Endothelial cell of umbilical vein (primary cell): ENCODE measurements around the gene MOCOS. TPM values are rescaled to one million over a fixed set of nuclear protein-coding genes. Genes with fewer than 3 reads are reported as not detected.

Source experiments
- BruUV-seq: library from RNA; stranded (reverse); fragments of 400-500 nt; replicated peaks from 2 replicates; lab custom pipeline; 2021; lab: Mats Ljungman, UMichigan
- CTCF ChIA-PET: fragments of 300-600, 350-600 bp; sonication (Branson Sonifier 250); formaldehyde crosslinking; loops from one replicate; lab custom pipeline; 2021; ENCODE audit warnings: antibody characterized with exemption, inconsistent platforms; lab: Charles Lee
- POLR2A ChIA-PET: fragments of 300-600, 350-600 bp; sonication (Branson Sonifier 250); formaldehyde crosslinking; loops from one replicate; lab custom pipeline; 2021; ENCODE audit warnings: antibody characterized with exemption, inconsistent platforms; lab: Charles Lee
- DNase-seq: peaks from one replicate; pipeline ENCODE4 v3.0.0-alpha.2; 2011; ENCODE audit warnings: low read depth, low spot score
- FAIRE-seq: peaks from 2 replicates; lab custom pipeline; 2011; peaks lifted over from hg19 to GRCh38; lab: Jason Lieb, UNC
- H2AFZ ChIP-seq: 2 replicates; pipeline ENCODE4 v1.6.0; 2012; ENCODE audit warnings: low read depth, low read length, control low read depth, inconsistent platforms
- H3K27ac ChIP-seq: 2 replicates; pipeline ENCODE4 v1.5.1; 2011; ENCODE audit warnings: low read depth, mild to moderate bottlenecking, control low read depth, low read length, moderate library complexity; ENCODE audit not compliant: insufficient read depth
- H3K27me3 ChIP-seq, 2 experiments: 2 replicates each; pipeline versions ENCODE4 v1.6.0 to v1.6.1; 2011; ENCODE audit warnings: low read length in 2 of 2, mixed read lengths in 1 of 2; ENCODE audit not compliant: control insufficient read depth in 2 of 2, insufficient read depth in 2 of 2
- H3K36me3 ChIP-seq, 2 experiments: 2 replicates in 1 of 2; 3 replicates in 1 of 2; pipeline ENCODE4 v1.5.1; 2011; ENCODE audit warnings: low read length in 2 of 2, mild to moderate bottlenecking in 1 of 2, moderate library complexity in 1 of 2; ENCODE audit not compliant: control insufficient read depth in 2 of 2, insufficient read depth in 2 of 2; ENCODE audit errors: extremely low read depth in 1 of 2
- H3K4me1 ChIP-seq: 3 replicates; pipeline ENCODE4 v1.5.1; 2011; ENCODE audit warnings: mild to moderate bottlenecking, low read length; ENCODE audit not compliant: control insufficient read depth, insufficient read depth; ENCODE audit errors: extremely low read depth
- H3K4me2 ChIP-seq: 2 replicates; pipeline ENCODE4 v1.6.1; 2011; ENCODE audit warnings: low read length, control low read depth, mixed read lengths; ENCODE audit not compliant: insufficient read depth
- H3K4me3 ChIP-seq, 3 experiments: fragments of 200-600 bp in 1 of 3; sonication (generic), shearing (Covaris generic) in 1 of 3; replicated peaks in 1 of 3; 2 replicates each; pipeline ENCODE4 v1.5.1; 2011 to 2016; ENCODE audit warnings: control low read depth in 3 of 3, low read length in 3 of 3, mild to moderate bottlenecking in 2 of 3, inconsistent platforms in 1 of 3, low read depth in 1 of 3, moderate library complexity in 1 of 3; ENCODE audit not compliant: insufficient read depth in 1 of 3
- H3K79me2 ChIP-seq: 2 replicates; pipeline ENCODE4 v1.6.0; 2012; ENCODE audit warnings: low read length, inconsistent platforms; ENCODE audit not compliant: control insufficient read depth, insufficient read depth
- H3K9ac ChIP-seq: replicated peaks from 2 replicates; pipeline ENCODE3; 2011; ENCODE audit warnings: low read length, control low read depth; ENCODE audit not compliant: insufficient read depth; ENCODE audit errors: extremely low read depth
- H3K9me1 ChIP-seq: replicated peaks from 3 replicates; pipeline ENCODE4 v1.6.0; 2011; ENCODE audit warnings: mild to moderate bottlenecking, low read length; ENCODE audit not compliant: control insufficient read depth, insufficient read depth; ENCODE audit errors: extremely low read depth
- H3K9me3 ChIP-seq: replicated peaks from 2 replicates; pipeline ENCODE4 v1.5.1; 2012; ENCODE audit warnings: low read length, inconsistent platforms; ENCODE audit not compliant: control insufficient read depth, insufficient read depth
- H4K20me1 ChIP-seq: replicated peaks from 2 replicates; pipeline ENCODE3; 2011; ENCODE audit warnings: mild to moderate bottlenecking, low read length; ENCODE audit not compliant: control insufficient read depth, insufficient read depth; ENCODE audit errors: extremely low read depth
- EZH2 ChIP-seq: IDR thresholded peaks from 2 replicates; pipeline ENCODE4 v1.6.1; 2012; ENCODE audit warnings: borderline replicate concordance, low read depth, mild to moderate bottlenecking, moderate library complexity, low read length, inconsistent platforms; ENCODE audit not compliant: severe bottlenecking
- FOS ChIP-seq: IDR thresholded peaks from 2 replicates; pipeline ENCODE4 v1.6.1; 2011; ENCODE audit warnings: mild to moderate bottlenecking, low read length, moderate library complexity, borderline replicate concordance; ENCODE audit not compliant: insufficient read depth
- GATA2 ChIP-seq: IDR thresholded peaks from 2 replicates; pipeline ENCODE4 v1.7.0; 2011; ENCODE audit warnings: low read depth, mild to moderate bottlenecking, moderate library complexity, mixed read lengths, low read length; ENCODE audit not compliant: insufficient read length, insufficient read depth
- JUN ChIP-seq: IDR thresholded peaks from 2 replicates; pipeline ENCODE4 v1.6.1; 2011; ENCODE audit warnings: borderline replicate concordance, low read depth; ENCODE audit not compliant: insufficient read length, insufficient read depth
- MYC ChIP-seq: IDR thresholded peaks from one replicate; pipeline ENCODE4 v1.6.1; 2011; ENCODE audit warnings: mild to moderate bottlenecking, low read depth, low read length
- POLR2A ChIP-seq: IDR thresholded peaks from 2 replicates; pipeline ENCODE4 v1.6.1; 2012; ENCODE audit warnings: low read depth, mild to moderate bottlenecking, control low read depth, low read length
- POLR2AphosphoS5 ChIP-seq: IDR thresholded peaks from 2 replicates; pipeline ENCODE4 v1.6.1; 2012; ENCODE audit warnings: low read depth, mild to moderate bottlenecking, control low read depth, low read length, moderate library complexity; ENCODE audit not compliant: insufficient read depth
- dilution Hi-C: fragments of 300-500 bp; cut with MboI; formaldehyde crosslinking; loops from one replicate; pipeline ENCODE4 v1.15.0; 2019; ENCODE audit warnings: low sequenced_read_pairs; ENCODE audit not compliant: extremely low pct_ligation_motif_present
- intact Hi-C: fragments of 100-400 bp; cut with micrococcal nuclease; formaldehyde crosslinking; loops from one replicate; pipeline ENCODE4 v1.10.0; 2022
- polyA plus RNA-seq, 4 experiments: library from polyadenylated mRNA; depleted of rRNA in 3 of 4; stranded (reverse) in 3 of 4; unstranded in 1 of 4; fragments of >200 nt; gene quantifications; 2 replicates each; pipeline versions ENCODE4 v1.2.1 to v1.2.3, GENCODE V29; 2011 to 2012; ENCODE audit warnings: missing spikeins in 1 of 4
- total RNA-seq: library from RNA; stranded (reverse); gene quantifications from 2 replicates; pipeline ENCODE4 v1.2.3, GENCODE V29; 2021
- TF ChIP-seq, protein P1 (sequence below), 2 donors: IDR thresholded peaks; 1 replicate in 1 of 2; 2 replicates in 1 of 2; pipeline ENCODE4 v1.5.1; 2011; ENCODE audit warnings: low read length in 2 of 2, mild to moderate bottlenecking in 2 of 2, moderate library complexity in 2 of 2, control low read depth in 1 of 2, inconsistent platforms in 1 of 2, low read depth in 1 of 2; ENCODE audit not compliant: insufficient read depth in 1 of 2; ENCODE audit errors: extremely low read depth in 1 of 2
- TF ChIP-seq, protein P2 (sequence below): IDR thresholded peaks from 2 replicates; pipeline ENCODE4 v1.6.1; 2011; ENCODE audit not compliant: insufficient read depth, insufficient read length

Gene MOCOS
- total and polyA plus RNA-seq, 2 donors (not counting 3 experiments of a cell fraction or from before 2014, with no cell fraction given) = 0.18 to 0.88 TPM

DNA sequence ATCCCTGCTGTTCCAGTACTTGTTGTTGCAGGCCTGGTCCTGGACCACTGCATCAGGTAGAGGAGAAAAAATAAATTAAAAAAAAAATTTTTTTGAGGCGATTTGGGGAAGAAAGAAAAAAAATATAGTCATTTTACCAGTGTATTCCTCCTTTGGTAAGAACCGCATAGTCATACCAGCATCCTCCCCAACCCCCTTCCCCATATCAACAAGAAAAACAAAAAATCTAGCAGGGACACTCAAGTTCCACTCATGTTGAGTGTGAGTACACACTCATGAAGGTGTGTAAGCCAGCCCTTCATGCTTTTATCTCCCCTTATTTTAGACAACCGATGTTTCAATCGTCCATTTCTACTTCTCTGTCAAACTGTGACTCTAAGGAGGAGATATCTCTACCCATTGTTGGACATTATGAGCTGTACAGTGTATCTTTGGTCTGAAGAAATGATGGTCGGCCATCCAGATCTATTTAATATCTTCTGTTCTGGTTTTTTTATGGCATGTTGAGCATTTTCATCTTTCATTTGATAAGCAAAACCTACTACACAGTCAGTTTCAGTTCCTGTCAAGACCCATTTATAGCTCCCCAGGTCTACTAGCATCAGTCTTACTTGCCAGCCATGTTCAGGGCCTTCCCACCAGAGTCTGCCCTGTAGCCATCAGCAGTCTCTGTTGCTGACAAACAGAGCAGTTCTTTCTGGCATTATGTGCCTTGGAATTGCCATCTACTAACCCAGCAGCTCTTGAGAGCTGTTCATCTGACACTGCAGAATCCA lies 37.6 kb upstream of the MOCOS start:
- POLR2A ChIA-PET = no interaction called here
- TF ChIP-seq EZH2 (no peak), GATA2 (no peak), POLR2A (no peak), JUN (no peak), POLR2AphosphoS5 (no peak), FOS (no peak), MYC (no peak)
- TF ChIP-seq, protein P1, sequence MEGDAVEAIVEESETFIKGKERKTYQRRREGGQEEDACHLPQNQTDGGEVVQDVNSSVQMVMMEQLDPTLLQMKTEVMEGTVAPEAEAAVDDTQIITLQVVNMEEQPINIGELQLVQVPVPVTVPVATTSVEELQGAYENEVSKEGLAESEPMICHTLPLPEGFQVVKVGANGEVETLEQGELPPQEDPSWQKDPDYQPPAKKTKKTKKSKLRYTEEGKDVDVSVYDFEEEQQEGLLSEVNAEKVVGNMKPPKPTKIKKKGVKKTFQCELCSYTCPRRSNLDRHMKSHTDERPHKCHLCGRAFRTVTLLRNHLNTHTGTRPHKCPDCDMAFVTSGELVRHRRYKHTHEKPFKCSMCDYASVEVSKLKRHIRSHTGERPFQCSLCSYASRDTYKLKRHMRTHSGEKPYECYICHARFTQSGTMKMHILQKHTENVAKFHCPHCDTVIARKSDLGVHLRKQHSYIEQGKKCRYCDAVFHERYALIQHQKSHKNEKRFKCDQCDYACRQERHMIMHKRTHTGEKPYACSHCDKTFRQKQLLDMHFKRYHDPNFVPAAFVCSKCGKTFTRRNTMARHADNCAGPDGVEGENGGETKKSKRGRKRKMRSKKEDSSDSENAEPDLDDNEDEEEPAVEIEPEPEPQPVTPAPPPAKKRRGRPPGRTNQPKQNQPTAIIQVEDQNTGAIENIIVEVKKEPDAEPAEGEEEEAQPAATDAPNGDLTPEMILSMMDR (IDR thresholded peaks at IDR 0.05; ENCODE audit: extremely low read depth in 1 of 2, insufficient read depth in 1 of 2, low read depth in 1 of 2, low read length in 2 of 2) = no peak
- TF ChIP-seq, protein P2, sequence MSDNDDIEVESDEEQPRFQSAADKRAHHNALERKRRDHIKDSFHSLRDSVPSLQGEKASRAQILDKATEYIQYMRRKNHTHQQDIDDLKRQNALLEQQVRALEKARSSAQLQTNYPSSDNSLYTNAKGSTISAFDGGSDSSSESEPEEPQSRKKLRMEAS = no peak
- no peaks in the 10 kb centered on the region for H3K9me1 ChIP-seq
- no peak overlapping the region for H2AFZ ChIP-seq
- DNase-seq (no peak), FAIRE-seq (no peak)
- no peaks in the 10 kb centered on the region for H3K27me3 ChIP-seq
- CTCF ChIA-PET = interaction anchor here (0.6 to 2.1 kb wide), 4 partner anchors 23 to 135 kb away, joined by 3 to 5 read pairs (median 4); partner anchors contain the start of gene MOCOS
- no peaks in the 10 kb centered on the region for H3K79me2 ChIP-seq
- no peaks in the 10 kb centered on the region for H3K9me3 ChIP-seq
- no peak overlapping the region for H3K27ac ChIP-seq
- intact Hi-C loops (no loop called here), dilution Hi-C loops (no loop called here)
- no peak overlapping the region for H3K9ac ChIP-seq
- no peaks in the 10 kb centered on the region for H3K4me1 ChIP-seq
- H4K20me1 ChIP-seq = no peaks in the 10 kb centered on the region
- H3K4me3 ChIP-seq = no peak overlapping the region
- H3K36me3 ChIP-seq = peaks cover 12 to 13% of the 10 kb centered on the region in 2 experiments
- no peak overlapping the region for H3K4me2 ChIP-seq
- BruUV-seq = no TSS peak
